GM12872 (cell line): Measurements from ENCODE around the gene TTC8.

Source experiments
- CTCF ChIP-seq: IDR thresholded peaks from 3 replicates; pipeline ENCODE4 v1.5.1; 2011; ENCODE audit warnings: low read depth, mild to moderate bottlenecking, low read length, moderate library complexity; ENCODE audit not compliant: insufficient read depth

Gene TTC8

GRCh38 chr14:88829685-88830302 lies 5.3 kb downstream of the TTC8 start:
- TF ChIP-seq CTCF = no peak

- no peak for TF ChIP-seq CTCF
These were observed 6.8 kb downstream of the TTC8 start for GRCh38 chr14:88831284-88831683.

- no peak for TF ChIP-seq CTCF
These were observed 10.5 kb downstream of the TTC8 start for GRCh38 chr14:88834883-88835431.

- no peak for TF ChIP-seq CTCF
These were observed 11.2 kb downstream of the TTC8 start for GRCh38 chr14:88835661-88836060.

GRCh38 chr14:88837495-88837894 lies 13.0 kb downstream of the TTC8 start:
- no peak for TF ChIP-seq CTCF

- TF ChIP-seq CTCF = no peak
These were observed 13.6 kb downstream of the TTC8 start for GRCh38 chr14:88838015-88838414.

GRCh38 chr14:88840926-88841325 lies 16.5 kb downstream of the TTC8 start:
- no peak for TF ChIP-seq CTCF

- no peak for TF ChIP-seq CTCF
These were observed 17.3 kb downstream of the TTC8 start for GRCh38 chr14:88841741-88842140.
